H1 (cell line): ENCODE measurements around the gene IQCE. TPM values are rescaled to one million over a fixed set of nuclear protein-coding genes. Genes with fewer than 3 reads are reported as not detected.

Source experiments
- ATF2 ChIP-seq: IDR thresholded peaks from 2 replicates; pipeline ENCODE4 v1.6.1; 2012; ENCODE audit warnings: low read length, inconsistent platforms
- ATF3 ChIP-seq: IDR thresholded peaks from 2 replicates; pipeline ENCODE4 v1.6.1; 2011; ENCODE audit warnings: low read depth, mild to moderate bottlenecking, low read length; ENCODE audit not compliant: insufficient read depth
- BRCA1 ChIP-seq: IDR thresholded peaks from 2 replicates; pipeline ENCODE4 v1.6.1; 2012; ENCODE audit warnings: low read depth, low read length, improper control_type of control experiment
- CBX5 ChIP-seq: fragments of 300-800, 300-1000 bp; sonication (generic); IDR thresholded peaks from 2 replicates; pipeline ENCODE4 v1.7.1; 2016; ENCODE audit warnings: antibody characterized with exemption, low read length, low read depth
- CBX8 ChIP-seq: fragments of 300-800, 300-1000 bp; sonication (generic); IDR thresholded peaks from 2 replicates; pipeline ENCODE4 v1.7.1; 2016; ENCODE audit warnings: low read depth, low read length, borderline replicate concordance
- CHD1 ChIP-seq: IDR thresholded peaks from 2 replicates; pipeline ENCODE4 v1.6.1; 2012; ENCODE audit warnings: low read depth, low read length, improper control_type of control experiment
- KDM4A ChIP-seq: IDR thresholded peaks from one replicate; pipeline ENCODE4 v1.7.1; 2012; ENCODE audit warnings: low read depth, mild to moderate bottlenecking, moderate library complexity, low read length, inconsistent platforms; ENCODE audit not compliant: severe bottlenecking
- NANOG ChIP-seq: IDR thresholded peaks from 2 replicates; pipeline ENCODE4 v1.6.1; 2011; ENCODE audit warnings: low read length, low read depth, mild to moderate bottlenecking, inconsistent platforms; ENCODE audit not compliant: insufficient read depth, poor library complexity, severe bottlenecking
- POLR2A ChIP-seq, 2 experiments: IDR thresholded peaks; 1 replicate in 1 of 2; 2 replicates in 1 of 2; pipeline ENCODE4 v1.6.1; 2011; ENCODE audit warnings: low read depth in 2 of 2, low read length in 2 of 2, mild to moderate bottlenecking in 2 of 2; ENCODE audit errors: control extremely low read depth in 1 of 2
- POLR2AphosphoS5 ChIP-seq: IDR thresholded peaks from 2 replicates; pipeline ENCODE4 v1.6.1; 2011; ENCODE audit warnings: low read depth, low read length
- RAD21 ChIP-seq, 2 experiments: IDR thresholded peaks in 1 of 2; conservative IDR thresholded peaks in 1 of 2; 2 replicates each; pipeline ENCODE4 v1.6.1; 2011; ENCODE audit warnings: low read depth in 2 of 2, low read length in 2 of 2, improper control_type of control experiment in 1 of 2, inconsistent platforms in 1 of 2, mild to moderate bottlenecking in 1 of 2, moderate library complexity in 1 of 2
- RNF2 ChIP-seq: fragments of 200-900, 300-1000 bp; sonication (generic); IDR thresholded peaks from 2 replicates; pipeline ENCODE4 v1.7.1; 2016; ENCODE audit warnings: borderline replicate concordance, low read depth, mild to moderate bottlenecking, antibody characterized with exemption, low read length; ENCODE audit not compliant: poor library complexity, severe bottlenecking; ENCODE audit errors: missing control alignments
- SIN3A ChIP-seq, 2 experiments: IDR thresholded peaks in 1 of 2; conservative IDR thresholded peaks in 1 of 2; 2 replicates each; pipeline ENCODE4 v1.6.1; 2011 to 2012; ENCODE audit warnings: low read length in 2 of 2, improper control_type of control experiment in 1 of 2, low read depth in 1 of 2, mild to moderate bottlenecking in 1 of 2
- SP2 ChIP-seq: IDR thresholded peaks from 2 replicates; pipeline ENCODE4 v1.6.1; 2012; ENCODE audit warnings: mild to moderate bottlenecking, low read length, inconsistent platforms
- SRF ChIP-seq: IDR thresholded peaks from 2 replicates; pipeline ENCODE4 v1.6.1; 2011; ENCODE audit warnings: mild to moderate bottlenecking, low read depth, low read length, moderate library complexity
- TAF1 ChIP-seq: IDR thresholded peaks from 2 replicates; pipeline ENCODE4 v1.6.1; 2011; ENCODE audit warnings: mild to moderate bottlenecking, low read depth, low read length
- TAF7 ChIP-seq: optimal IDR thresholded peaks from 2 replicates; pipeline ENCODE3; 2011; ENCODE audit warnings: low read depth, mild to moderate bottlenecking, inconsistent platforms, low read length, moderate library complexity, borderline replicate concordance
- TCF12 ChIP-seq: IDR thresholded peaks from 2 replicates; pipeline ENCODE4 v1.6.1; 2011; ENCODE audit warnings: low read depth, mild to moderate bottlenecking, low read length
- TEAD4 ChIP-seq: IDR thresholded peaks from 2 replicates; pipeline ENCODE4 v1.6.1; 2012; ENCODE audit warnings: low read depth, low read length, inconsistent platforms, mixed read lengths
- polyA plus RNA-seq, 7 experiments: library from polyadenylated mRNA; depleted of rRNA in 3 of 7; stranded (reverse) in 5 of 7; unstranded in 2 of 7; fragments of >200 nt in 5 of 7; fragments of 200-250 nt in 2 of 7; gene quantifications; 1 replicate in 5 of 7; 2 replicates in 1 of 7; 4 replicates in 1 of 7; pipeline versions ENCODE4 v1.2.1 to v1.2.3, GENCODE V29; 2011 to 2013; ENCODE audit warnings: missing spikeins in 2 of 7, mixed read lengths in 2 of 7
- total RNA-seq: library from RNA; stranded (reverse); fragmentation: NEBNext Ultra II Directional; extraction: Animal tissue kit (Norgen Biotek cat#: 25700); gene quantifications from 2 replicates; pipeline ENCODE4 v1.2.1, GENCODE V29; 2021

Gene IQCE
- total and polyA plus RNA-seq, 2 of the 8 experiments (the other 6 are each of a cell fraction or from before 2014, with no cell fraction given) = 2.2 to 4.9 TPM

GRCh38 chr7:2524808-2525657, 33.7 kb upstream of the IQCE start (continued):
- TF ChIP-seq ATF2 (no peak), TAF1 (no peak), BRCA1 (no peak), CBX5 (no peak), SP2 (no peak), TEAD4 (no peak), ATF3 (no peak), TCF12 (peak; percentile 88; the same call in 1 of the 2 replicates), CHD1 (no peak), POLR2AphosphoS5 (no peak), SIN3A (conservative IDR thresholded peaks at IDR 0.05 in 1 of 2, IDR thresholded peaks at IDR 0.05 in 1 of 2; ENCODE audit: low read depth in 1 of 2, low read length in 2 of 2) (no peak), RNF2 (no peak), CBX8 (no peak), KDM4A (no peak), SRF (no peak), POLR2A (IDR thresholded peaks at IDR 0.05; ENCODE audit: control extremely low read depth in 1 of 2, low read depth in 2 of 2, low read length in 2 of 2) (no peak; a peak in 1 of 3 replicates), TAF7 (no peak), RAD21 (IDR thresholded peaks at IDR 0.05 in 1 of 2, conservative IDR thresholded peaks at IDR 0.05 in 1 of 2; ENCODE audit: low read depth in 2 of 2, low read length in 2 of 2) (peak; percentile 5 to 6; a peak in 1 of 4 replicates), NANOG (peak; percentile 80)
